Cardiac muscle cell (in vitro differentiated cells and primary cell): Measurements from ENCODE around the gene LRCH2. TPM values are rescaled to one million over a fixed set of nuclear protein-coding genes. Genes with fewer than 3 reads are reported as not detected.

Experiments used
- DNase-seq, 2 donors: peaks; one replicate each; pipeline versions ENCODE4 v3.0.0 to v3.0.0-alpha.2; 2010 to 2017; ENCODE audit warnings: low read depth in 1 of 2, low spot score in 1 of 2
- H3K27ac ChIP-seq: fragments of 200-600 bp; sonication (generic); 2 replicates; pipeline ENCODE4 v1.5.1; 2016
- H3K27me3 ChIP-seq: fragments of 200-600 bp; sonication (generic); 2 replicates; pipeline ENCODE4 v1.6.0; 2016; ENCODE audit warnings: control low read depth
- H3K36me3 ChIP-seq: fragments of 200-600 bp; sonication (generic); 2 replicates; pipeline ENCODE4 v1.5.1; 2016; ENCODE audit warnings: control low read depth
- H3K4me1 ChIP-seq: fragments of 200-600 bp; sonication (generic); 2 replicates; pipeline ENCODE4 v1.8.1; 2017; ENCODE audit warnings: low read depth, mild to moderate bottlenecking, mixed run types
- H3K4me3 ChIP-seq: fragments of 200-600 bp; sonication (generic); 2 replicates; pipeline ENCODE4 v1.5.1; 2016; ENCODE audit warnings: mild to moderate bottlenecking
- H3K9me3 ChIP-seq: fragments of 200-600 bp; sonication (generic); 2 replicates; pipeline ENCODE4 v1.5.1; 2017; ENCODE audit warnings: low read depth, mild to moderate bottlenecking, control low read depth
- polyA plus RNA-seq: library from polyadenylated mRNA; unstranded; fragments of >200 nt; fragmentation: Nextera tagmentation; extraction: Ambion mirVana; gene quantifications from 2 replicates; pipeline ENCODE4 v1.2.1, GENCODE V29; 2016
- total RNA-seq: library from RNA; depleted of rRNA; stranded (reverse); fragments of >200 nt; gene quantifications from 2 replicates; pipeline ENCODE4 v1.2.3, GENCODE V29; 2016
- TF ChIP-seq, protein P1 (sequence below): IDR thresholded peaks from 2 replicates; pipeline ENCODE4 v1.5.1; 2012; ENCODE audit warnings: low read depth, mild to moderate bottlenecking, low read length

The LRCH2 gene
- total and polyA plus RNA-seq, 2 experiments from 2014 or later = 4.8 to 9.4 TPM

DNA sequence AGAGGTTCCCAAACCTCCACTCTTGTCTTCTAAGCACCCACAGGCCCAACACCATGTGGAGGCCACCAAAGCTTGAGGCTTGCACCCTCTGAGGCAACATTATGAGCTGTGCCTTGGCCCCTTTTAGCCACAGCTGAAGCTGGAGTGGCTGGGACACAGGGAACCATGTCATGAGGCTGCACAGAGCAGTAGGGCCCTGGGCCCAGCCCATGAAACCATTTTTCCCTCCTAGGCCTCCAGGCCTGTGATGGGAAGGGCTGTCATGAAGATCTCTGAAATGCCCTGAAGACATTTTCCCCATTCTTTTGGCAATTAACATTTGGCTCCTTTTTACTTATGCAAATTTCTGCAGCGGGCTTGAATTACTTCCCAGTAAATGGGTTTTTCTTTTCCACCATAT, 29.9 kb downstream of the LRCH2 start:
- Histone ChIP-seq H3K36me3 (no peaks in the 10 kb centered on the region), H3K27me3 (no peaks in the 10 kb centered on the region), H3K4me3 (no peak overlapping the region), H3K9me3 (no peaks in the 10 kb centered on the region), H3K4me1 (no peaks in the 10 kb centered on the region), H3K27ac (no peak overlapping the region)
- no peak for DNase-seq
- TF ChIP-seq, protein P1, sequence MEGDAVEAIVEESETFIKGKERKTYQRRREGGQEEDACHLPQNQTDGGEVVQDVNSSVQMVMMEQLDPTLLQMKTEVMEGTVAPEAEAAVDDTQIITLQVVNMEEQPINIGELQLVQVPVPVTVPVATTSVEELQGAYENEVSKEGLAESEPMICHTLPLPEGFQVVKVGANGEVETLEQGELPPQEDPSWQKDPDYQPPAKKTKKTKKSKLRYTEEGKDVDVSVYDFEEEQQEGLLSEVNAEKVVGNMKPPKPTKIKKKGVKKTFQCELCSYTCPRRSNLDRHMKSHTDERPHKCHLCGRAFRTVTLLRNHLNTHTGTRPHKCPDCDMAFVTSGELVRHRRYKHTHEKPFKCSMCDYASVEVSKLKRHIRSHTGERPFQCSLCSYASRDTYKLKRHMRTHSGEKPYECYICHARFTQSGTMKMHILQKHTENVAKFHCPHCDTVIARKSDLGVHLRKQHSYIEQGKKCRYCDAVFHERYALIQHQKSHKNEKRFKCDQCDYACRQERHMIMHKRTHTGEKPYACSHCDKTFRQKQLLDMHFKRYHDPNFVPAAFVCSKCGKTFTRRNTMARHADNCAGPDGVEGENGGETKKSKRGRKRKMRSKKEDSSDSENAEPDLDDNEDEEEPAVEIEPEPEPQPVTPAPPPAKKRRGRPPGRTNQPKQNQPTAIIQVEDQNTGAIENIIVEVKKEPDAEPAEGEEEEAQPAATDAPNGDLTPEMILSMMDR = no peak

DNA sequence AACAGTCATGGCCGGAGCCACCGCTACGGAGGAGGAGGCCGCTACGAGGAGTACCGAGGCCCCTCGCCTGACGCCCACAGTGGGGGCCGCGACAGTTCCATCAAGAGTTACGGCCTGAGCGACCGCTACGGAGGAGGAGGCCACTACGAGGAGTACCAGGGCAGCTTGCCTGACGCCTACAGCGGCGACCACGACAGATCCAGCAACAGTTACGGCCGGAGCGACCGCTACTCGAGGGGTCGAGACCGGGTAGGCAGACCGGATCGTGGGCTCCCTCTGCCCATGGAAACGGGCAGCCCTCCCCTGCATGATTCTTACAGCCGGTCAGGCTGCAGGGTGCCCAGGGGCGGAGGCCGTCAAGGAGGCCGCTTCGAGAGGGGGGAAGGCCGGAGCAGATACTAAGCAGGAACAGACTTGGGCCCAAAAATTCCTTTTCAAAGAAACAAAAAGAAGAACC, 41.6 kb downstream of the LRCH2 start:
- Histone ChIP-seq H3K4me1 (peaks cover 8% of the 10 kb centered on the region), H3K4me3 (no peak overlapping the region), H3K36me3 (no peaks in the 10 kb centered on the region), H3K27me3 (no peaks in the 10 kb centered on the region), H3K9me3 (no peaks in the 10 kb centered on the region), H3K27ac (no peak overlapping the region)
- TF ChIP-seq, protein P1 = no peak
- DNase-seq = no peak

DNA sequence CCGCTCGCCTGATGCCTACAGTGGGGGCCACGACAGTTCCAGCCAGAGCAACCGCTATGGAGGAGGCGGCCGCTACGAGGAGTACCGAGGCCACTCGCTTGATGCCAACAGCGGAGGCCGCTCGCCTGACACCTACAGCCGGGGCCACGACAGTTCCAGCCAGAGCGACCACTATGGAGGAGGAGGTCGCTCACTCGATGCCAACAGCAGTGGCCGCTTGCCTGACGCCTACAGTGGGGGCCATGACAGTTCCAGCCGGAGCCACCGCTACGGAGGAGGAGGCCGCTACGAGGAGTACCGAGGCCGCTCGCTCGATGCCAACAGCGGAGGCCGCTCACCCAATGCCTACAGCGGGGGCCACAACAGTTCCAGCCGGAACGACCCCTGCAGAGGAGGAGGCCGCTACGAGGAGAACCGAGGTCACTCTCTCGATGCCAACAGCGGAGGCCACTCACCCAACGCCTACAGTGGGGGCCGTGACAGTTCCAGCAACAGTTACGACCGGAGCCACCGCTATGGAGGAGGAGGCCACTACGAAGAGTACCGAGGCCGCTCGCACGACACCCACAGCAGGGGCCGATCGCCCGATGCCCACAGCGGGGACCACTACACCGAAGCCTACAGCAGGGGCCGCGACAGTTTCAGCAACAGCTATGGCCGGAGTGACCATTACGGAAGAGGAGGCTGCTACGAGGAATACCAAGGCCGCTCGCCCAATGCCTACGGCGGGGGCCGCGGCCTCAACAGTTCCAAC, 42.2 kb downstream of the LRCH2 start:
- Histone ChIP-seq H3K4me3 (no peak overlapping the region), H3K27me3 (no peaks in the 10 kb centered on the region), H3K27ac (no peak overlapping the region), H3K9me3 (no peaks in the 10 kb centered on the region), H3K36me3 (no peaks in the 10 kb centered on the region), H3K4me1 (peaks cover 9% of the 10 kb centered on the region)
- DNase-seq = no peak
- TF ChIP-seq, protein P1 = no peak

DNA sequence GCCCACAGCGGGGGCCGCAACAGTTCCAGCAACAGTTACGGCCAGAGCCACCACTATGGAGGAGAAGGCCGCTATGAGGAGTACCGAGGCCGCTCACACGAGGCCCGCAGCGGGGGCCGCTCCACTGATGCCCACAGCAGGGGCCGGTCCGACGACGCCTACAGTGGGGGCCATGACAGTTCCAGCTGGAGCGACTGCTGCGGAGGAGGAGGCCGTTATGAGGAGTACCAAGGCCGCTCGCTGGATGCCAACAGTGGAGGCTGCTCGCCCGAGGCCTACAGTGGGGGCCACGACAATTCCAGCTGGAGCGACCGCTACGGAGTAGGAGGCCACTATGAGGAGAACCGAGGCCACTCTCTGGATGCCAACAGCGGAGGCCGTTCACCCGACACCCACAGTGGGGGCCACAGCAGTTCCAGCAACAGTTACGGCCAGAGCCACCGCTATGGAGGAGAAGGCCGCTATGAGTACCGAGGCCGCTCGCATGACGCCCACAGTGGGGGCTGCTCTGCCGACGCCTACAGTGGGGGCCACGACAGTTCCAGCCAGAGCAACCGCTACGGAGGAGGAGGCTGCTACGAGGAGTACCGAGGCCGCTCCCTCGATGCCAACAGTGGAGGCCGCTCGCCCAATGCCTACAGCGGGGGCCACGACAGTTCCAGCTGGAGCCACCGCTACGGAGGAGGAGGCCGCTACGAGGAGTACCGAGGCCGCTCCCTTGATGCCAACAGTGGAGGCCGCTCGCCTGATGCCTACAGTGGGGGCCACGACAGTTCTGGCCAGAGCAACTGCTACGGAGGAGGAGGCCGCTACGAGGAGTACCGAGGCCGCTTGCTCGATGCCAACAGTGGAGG, 43.0 kb downstream of the LRCH2 start:
- TF ChIP-seq, protein P1 = no peak
- no peak for DNase-seq
- no peak overlapping the region for H3K27ac ChIP-seq
- peaks cover 9% of the 10 kb centered on the region for H3K4me1 ChIP-seq
- H3K4me3 ChIP-seq = no peak overlapping the region
- no peaks in the 10 kb centered on the region for H3K36me3 ChIP-seq
- H3K9me3 ChIP-seq = no peaks in the 10 kb centered on the region
- no peaks in the 10 kb centered on the region for H3K27me3 ChIP-seq

DNA sequence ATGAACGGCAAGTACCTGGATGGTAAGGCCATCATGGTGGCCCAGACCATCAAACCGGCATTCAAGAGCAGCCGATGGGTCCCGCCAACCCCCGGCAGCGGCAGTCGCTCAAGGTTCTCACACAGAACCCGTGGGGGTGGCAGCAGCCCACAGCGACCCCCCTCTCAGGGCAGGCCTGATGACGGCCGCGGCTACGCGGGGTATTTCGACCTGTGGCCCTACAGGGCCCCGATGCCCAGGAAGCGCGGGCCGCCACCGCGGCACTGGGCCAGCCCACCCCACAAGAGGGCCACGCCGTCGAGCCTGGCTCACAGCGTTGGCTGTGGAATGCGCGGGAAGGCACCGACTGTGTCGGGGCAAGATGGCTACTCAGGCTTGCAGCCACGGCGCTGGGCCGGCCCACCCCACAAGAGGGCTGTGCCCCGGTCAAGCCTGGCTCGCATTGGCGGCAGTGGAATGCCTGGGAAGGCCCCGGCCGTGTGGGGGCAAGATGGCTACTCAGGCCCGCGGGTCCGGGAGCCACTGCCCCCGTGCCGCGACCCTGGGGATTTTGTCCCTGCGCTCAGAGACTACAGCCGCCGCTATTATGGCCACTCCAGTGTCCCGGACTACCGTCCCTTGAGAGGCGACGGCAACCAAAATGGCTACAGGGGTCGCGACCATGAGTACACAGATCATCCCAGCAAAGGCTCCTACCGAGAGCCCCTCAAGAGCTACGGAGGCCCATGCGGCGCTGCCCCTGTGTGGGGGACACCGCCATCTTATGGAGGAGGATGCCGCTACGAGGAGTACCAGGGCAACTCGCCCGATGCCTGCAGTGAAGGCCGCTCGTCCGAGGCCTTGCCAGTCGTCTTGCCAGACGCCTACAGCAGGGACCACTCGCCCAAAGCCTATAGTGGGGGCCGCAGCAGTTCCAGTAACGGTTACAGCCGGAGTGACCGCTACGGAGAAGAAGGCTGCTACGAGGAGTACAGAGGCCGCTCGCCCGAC, 44.0 kb downstream of the LRCH2 start:
- no peak for DNase-seq
- TF ChIP-seq, protein P1 = no peak
- H3K36me3 ChIP-seq = no peaks in the 10 kb centered on the region
- H3K9me3 ChIP-seq = no peaks in the 10 kb centered on the region
- H3K4me1 ChIP-seq = peaks cover 9% of the 10 kb centered on the region
- H3K27ac ChIP-seq = no peak overlapping the region
- H3K4me3 ChIP-seq = no peak overlapping the region
- no peaks in the 10 kb centered on the region for H3K27me3 ChIP-seq
